Thoracic aorta (tissue), 2 donors: Measurements from ENCODE around the gene CPB2. TPM values are rescaled to one million over a fixed set of nuclear protein-coding genes. Genes with fewer than 3 reads are reported as not detected.

Experiments used
- ATAC-seq: fragments of 150-250 bp; one replicate; pipeline ENCODE4 v1.8.0; 2017; ENCODE audit warnings: low read depth; ENCODE audit not compliant: insufficient number of reproducible peaks, low FRiP score
- DNase-seq: peaks from one replicate; pipeline ENCODE4 v3.0.0-alpha.2; 2020; ENCODE audit warnings: low spot score
- H3K27ac ChIP-seq, 2 donors: fragments of 200-600 bp; sonication (generic); 1 replicate in 1 of 2; 2 replicates in 1 of 2; pipeline ENCODE4 v1.5.1; 2016; ENCODE audit warnings: mild to moderate bottlenecking in 2 of 2, moderate library complexity in 2 of 2
- H3K27me3 ChIP-seq: fragments of 200-600 bp; sonication (generic); replicated peaks from 2 replicates; pipeline ENCODE4 v1.6.0; 2016; ENCODE audit warnings: mild to moderate bottlenecking; ENCODE audit not compliant: insufficient read depth
- H3K36me3 ChIP-seq: fragments of 200-600 bp; sonication (generic); one replicate; pipeline ENCODE4 v1.5.1; 2016
- H3K4me1 ChIP-seq, 2 donors: fragments of 200-600 bp; sonication (generic); 1 replicate in 1 of 2; 2 replicates in 1 of 2; pipeline versions ENCODE4 v1.5.1 to v1.6.0; 2016; ENCODE audit warnings: low read depth in 2 of 2, mild to moderate bottlenecking in 1 of 2; ENCODE audit not compliant: control insufficient read depth in 1 of 2
- H3K4me3 ChIP-seq: fragments of 200-600 bp; sonication (generic); 2 replicates; pipeline ENCODE4 v1.5.1; 2016; ENCODE audit warnings: mild to moderate bottlenecking
- H3K9me3 ChIP-seq: fragments of 200-600 bp; sonication (generic); 2 replicates; pipeline ENCODE4 v1.5.1; 2016
- total RNA-seq, 2 donors: library from RNA; depleted of rRNA; stranded (reverse); fragments of >200 nt; gene quantifications; one replicate each; pipeline versions ENCODE4 v1.1.0 to v1.2.3, GENCODE V29; 2016
- TF ChIP-seq, protein P1 (sequence below): fragments of 200-600 bp; sonication (generic); IDR thresholded peaks from one replicate; pipeline ENCODE4 v1.5.1; 2019; ENCODE audit warnings: antibody characterized with exemption

CPB2 gene
- total RNA-seq, 2 donors from 2014 or later: not detected

DNA sequence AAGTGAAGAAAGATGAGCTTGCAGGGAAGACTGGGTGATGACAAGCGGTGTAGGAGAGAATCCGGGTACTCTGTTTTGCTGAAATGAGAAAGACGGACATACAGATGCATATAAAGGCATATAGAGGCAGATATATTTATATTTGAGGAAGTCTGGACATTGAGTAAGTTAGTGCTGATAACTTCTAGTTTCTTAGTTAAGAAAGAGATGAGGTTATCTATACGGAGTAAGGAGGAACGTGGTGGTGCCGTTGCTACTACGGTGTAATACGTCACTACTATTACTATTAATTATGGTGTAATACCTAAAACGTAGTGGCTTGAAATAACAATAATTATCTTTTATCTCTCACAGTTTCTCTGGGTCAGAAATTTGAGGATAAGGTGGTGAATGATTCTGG lies 9.8 kb upstream of the CPB2 start:
- ATAC-seq: no peak
- TF ChIP-seq, protein P1, sequence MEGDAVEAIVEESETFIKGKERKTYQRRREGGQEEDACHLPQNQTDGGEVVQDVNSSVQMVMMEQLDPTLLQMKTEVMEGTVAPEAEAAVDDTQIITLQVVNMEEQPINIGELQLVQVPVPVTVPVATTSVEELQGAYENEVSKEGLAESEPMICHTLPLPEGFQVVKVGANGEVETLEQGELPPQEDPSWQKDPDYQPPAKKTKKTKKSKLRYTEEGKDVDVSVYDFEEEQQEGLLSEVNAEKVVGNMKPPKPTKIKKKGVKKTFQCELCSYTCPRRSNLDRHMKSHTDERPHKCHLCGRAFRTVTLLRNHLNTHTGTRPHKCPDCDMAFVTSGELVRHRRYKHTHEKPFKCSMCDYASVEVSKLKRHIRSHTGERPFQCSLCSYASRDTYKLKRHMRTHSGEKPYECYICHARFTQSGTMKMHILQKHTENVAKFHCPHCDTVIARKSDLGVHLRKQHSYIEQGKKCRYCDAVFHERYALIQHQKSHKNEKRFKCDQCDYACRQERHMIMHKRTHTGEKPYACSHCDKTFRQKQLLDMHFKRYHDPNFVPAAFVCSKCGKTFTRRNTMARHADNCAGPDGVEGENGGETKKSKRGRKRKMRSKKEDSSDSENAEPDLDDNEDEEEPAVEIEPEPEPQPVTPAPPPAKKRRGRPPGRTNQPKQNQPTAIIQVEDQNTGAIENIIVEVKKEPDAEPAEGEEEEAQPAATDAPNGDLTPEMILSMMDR: no peak
- DNase-seq: no peak
- no peaks in the 10 kb centered on the region for H3K27me3 ChIP-seq
- H3K27ac ChIP-seq: no peak overlapping the region
- no peaks in the 10 kb centered on the region for H3K4me1 ChIP-seq
- H3K9me3 ChIP-seq: no peaks in the 10 kb centered on the region
- H3K36me3 ChIP-seq: no peaks in the 10 kb centered on the region
- H3K4me3 ChIP-seq: no peak overlapping the region

DNA sequence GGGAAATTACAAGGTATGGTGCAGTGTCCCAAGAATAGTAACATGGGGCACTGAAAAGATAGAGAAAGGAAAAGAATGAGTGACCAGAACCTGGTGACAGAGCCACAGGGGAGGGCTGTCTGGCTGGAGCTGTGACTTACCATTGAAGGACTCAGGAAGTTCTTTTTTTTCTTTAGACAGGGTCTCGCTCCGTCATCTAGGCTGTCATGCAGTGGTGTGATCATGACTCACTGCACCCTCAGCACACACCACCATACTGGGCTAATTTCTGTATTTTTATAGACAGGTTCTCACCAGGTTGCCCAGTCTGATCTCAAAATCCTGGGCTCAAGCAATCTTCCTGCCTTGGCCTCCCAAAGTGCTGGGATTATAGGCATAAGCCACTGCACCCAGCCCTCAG lies 8.8 kb upstream of the CPB2 start:
- no peak overlapping the region for H3K27ac ChIP-seq
- no peaks in the 10 kb centered on the region for H3K9me3 ChIP-seq
- H3K36me3 ChIP-seq: no peaks in the 10 kb centered on the region
- H3K4me1 ChIP-seq: no peaks in the 10 kb centered on the region
- H3K4me3 ChIP-seq: no peak overlapping the region
- ATAC-seq: no peak
- TF ChIP-seq, protein P1: no peak
- DNase-seq: no peak
- no peaks in the 10 kb centered on the region for H3K27me3 ChIP-seq

DNA sequence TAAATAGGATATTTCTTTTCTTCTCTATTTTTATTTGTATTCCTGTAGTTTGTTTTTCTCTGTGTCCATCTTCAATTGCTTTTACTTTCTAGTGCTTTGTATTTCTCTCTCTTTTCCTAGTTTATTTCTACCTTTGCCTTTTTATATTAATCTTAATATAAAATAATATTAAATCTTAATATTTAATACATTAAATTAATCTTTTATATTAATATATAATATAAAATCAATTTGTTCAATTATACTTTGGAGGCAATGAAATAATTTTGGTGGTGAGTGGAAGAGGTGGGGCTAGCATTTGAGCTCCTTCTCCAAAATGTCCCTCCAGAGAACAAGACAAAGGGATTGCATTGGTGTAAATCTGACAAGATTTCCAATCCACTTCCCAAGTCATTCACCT lies 6.3 kb upstream of the CPB2 start:
- no peaks in the 10 kb centered on the region for H3K27me3 ChIP-seq
- no peak overlapping the region for H3K4me3 ChIP-seq
- no peaks in the 10 kb centered on the region for H3K9me3 ChIP-seq
- H3K4me1 ChIP-seq: no peaks in the 10 kb centered on the region
- no peak overlapping the region for H3K27ac ChIP-seq
- no peak for ATAC-seq
- TF ChIP-seq, protein P1: no peak
- H3K36me3 ChIP-seq: no peaks in the 10 kb centered on the region
- DNase-seq: no peak

DNA sequence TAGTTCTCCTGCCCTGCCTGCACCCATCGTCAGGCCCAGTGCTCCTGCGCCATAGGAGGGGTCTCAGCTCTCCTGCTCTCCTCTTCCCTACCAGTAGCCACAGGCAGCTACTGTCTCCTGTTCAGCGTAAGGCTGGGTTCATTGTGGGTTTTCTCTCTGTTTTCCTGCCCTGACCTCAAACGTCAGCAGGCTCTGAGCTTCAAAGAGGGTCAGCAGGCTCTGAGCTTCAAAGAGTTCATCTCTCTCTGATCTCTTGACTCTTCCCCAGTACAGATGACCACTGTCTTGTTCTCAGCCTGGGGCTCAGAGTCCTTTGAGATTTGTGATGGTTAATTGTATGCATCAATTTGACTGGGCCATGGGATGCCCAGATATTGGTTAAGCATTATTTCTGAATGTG lies 4.6 kb upstream of the CPB2 start:
- H3K4me3 ChIP-seq: no peak overlapping the region
- no peaks in the 10 kb centered on the region for H3K27me3 ChIP-seq
- H3K9me3 ChIP-seq: no peaks in the 10 kb centered on the region
- TF ChIP-seq, protein P1: no peak
- H3K27ac ChIP-seq: no peak overlapping the region
- ATAC-seq (no peak), DNase-seq (no peak)
- no peaks in the 10 kb centered on the region for H3K4me1 ChIP-seq
- H3K36me3 ChIP-seq: no peaks in the 10 kb centered on the region

DNA sequence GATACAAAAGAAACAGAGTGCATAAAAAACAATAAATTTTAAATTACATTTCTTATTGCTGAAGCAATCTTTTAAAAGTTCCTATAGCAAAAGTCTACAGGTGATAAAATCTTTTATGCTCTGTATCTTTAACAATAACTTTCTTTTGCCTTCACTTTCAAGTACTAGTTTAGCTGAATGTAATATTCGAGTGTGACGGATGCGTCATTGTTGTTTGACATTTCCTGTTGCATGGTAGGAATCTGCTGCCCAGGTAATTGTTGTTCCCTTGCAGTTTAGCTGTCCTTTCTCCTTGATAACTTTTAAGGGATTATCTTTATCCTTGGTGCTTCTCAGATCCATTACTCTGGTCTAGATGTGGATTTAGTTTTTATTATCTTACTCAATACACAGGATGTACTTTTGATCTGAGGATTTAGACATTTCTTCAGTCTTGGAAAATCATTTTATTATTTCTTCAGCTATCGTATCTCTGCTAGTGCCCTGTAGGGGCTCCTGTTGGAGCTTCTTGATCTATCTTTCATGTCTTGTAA lies 2.1 kb upstream of the CPB2 start:
- no peaks in the 10 kb centered on the region for H3K9me3 ChIP-seq
- DNase-seq: no peak
- no peak overlapping the region for H3K27ac ChIP-seq
- no peaks in the 10 kb centered on the region for H3K36me3 ChIP-seq
- H3K4me1 ChIP-seq: peaks cover 3 to 11% of the 10 kb centered on the region in 2 donors
- no peaks in the 10 kb centered on the region for H3K27me3 ChIP-seq
- H3K4me3 ChIP-seq: no peak overlapping the region
- no peak for ATAC-seq
- TF ChIP-seq, protein P1: no peak
